K562 (cell line): ENCODE data around the gene MYL4. TPM values are rescaled to one million over a fixed set of nuclear protein-coding genes. Genes with fewer than 3 reads are reported as not detected.

Experiments
- ELF4 ChIP-seq: fragments of 450-650 bp; formaldehyde crosslinking; IDR thresholded peaks from 2 replicates; pipeline ENCODE4 v1.4.0; 2022; ENCODE audit warnings: missing genetic modification characterization
- KAT7 ChIP-seq: sonication (generic); formaldehyde crosslinking; IDR thresholded peaks from 2 replicates; pipeline ENCODE4 v1.8.0; 2022; ENCODE audit warnings: missing genetic modification reagents, mild to moderate bottlenecking, borderline replicate concordance
- MAFG ChIP-seq: fragments of 450-650 bp; conservative IDR thresholded peaks from 2 replicates; pipeline ENCODE4 v1.6.1; 2016; ENCODE audit warnings: missing genetic modification characterization, missing compliant biosample characterization
- NFATC3 ChIP-seq: fragments of 450-650 bp; IDR thresholded peaks from 2 replicates; pipeline ENCODE4 v1.6.1; 2017; ENCODE audit warnings: mild to moderate bottlenecking
- NR3C1 ChIP-seq: sonication (generic); formaldehyde crosslinking; IDR thresholded peaks from 2 replicates; pipeline ENCODE4 v1.8.1; 2022; ENCODE audit warnings: missing genetic modification reagents
- POLR3G ChIP-seq: IDR thresholded peaks from 2 replicates; pipeline ENCODE4 v1.6.1; 2011; ENCODE audit not compliant: insufficient read length, insufficient replicate concordance; ENCODE audit errors: extremely low read depth
- ZFP30 ChIP-seq: fragments of 250-450 bp; sonication (Bioruptor Pico); IDR thresholded peaks from 2 replicates; pipeline ENCODE4 v1.8.0; 2022; ENCODE audit warnings: moderate library complexity, mild to moderate bottlenecking, inconsistent platforms, borderline replicate concordance
- ZNF695 ChIP-seq: fragments of 450-650 bp; formaldehyde crosslinking; IDR thresholded peaks from 2 replicates; pipeline ENCODE4 v1.4.0; 2020; ENCODE audit warnings: mild to moderate bottlenecking, moderate library complexity
- polyA plus RNA-seq, 8 experiments: library from polyadenylated mRNA; depleted of rRNA in 4 of 8; stranded (reverse) in 5 of 8; unstranded in 3 of 8; fragments of >200 nt; fragmentation: Nextera tagmentation in 2 of 8; fragmentation: Illumina TruSeq in 1 of 8; extraction: Ambion mirVana in 2 of 8; extraction: Trizol in 1 of 8; gene quantifications; 2 replicates each; pipeline versions ENCODE4 v1.2.1 to v1.2.3, GENCODE V29; 2011 to 2014; ENCODE audit warnings: inconsistent platforms in 1 of 8, missing spikeins in 1 of 8
- total RNA-seq, 7 experiments: library from RNA; depleted of rRNA in 6 of 7; stranded (reverse); fragments of >200 nt in 6 of 7; fragmentation: Illumina TruSeq in 2 of 7; extraction: Trizol in 2 of 7; gene quantifications; 2 replicates each; pipeline versions ENCODE4 v1.2.1 to v1.2.3, GENCODE V29; 2011 to 2021; ENCODE audit warnings: low replicate concordance in 1 of 7
- TF ChIP-seq, protein P1 (sequence below): sonication (generic); formaldehyde crosslinking; IDR thresholded peaks from 2 replicates; pipeline ENCODE4 v1.8.1; 2023; ENCODE audit warnings: mild to moderate bottlenecking, missing genetic modification reagents
- TF ChIP-seq, protein P2 (sequence below): sonication (generic); formaldehyde crosslinking; IDR thresholded peaks from 2 replicates; pipeline ENCODE4 v1.8.0; 2022; ENCODE audit warnings: mild to moderate bottlenecking, missing genetic modification reagents
- TF ChIP-seq, protein P3 (sequence below), 3 experiments: fragments of 200-800 bp in 1 of 3; fragments of 250-450 bp in 1 of 3; fragments of 450-650 bp in 1 of 3; sonication (Bioruptor Pico) in 1 of 3; sonication (Bioruptor generic) in 1 of 3; formaldehyde crosslinking in 1 of 3; IDR thresholded peaks; 2 replicates each; pipeline versions ENCODE4 v1.6.1 to v1.8.0; 2016 to 2022; ENCODE audit warnings: mild to moderate bottlenecking in 2 of 3, missing genetic modification characterization in 2 of 3, missing compliant biosample characterization in 1 of 3, moderate library complexity in 1 of 3

Gene MYL4
- total and polyA plus RNA-seq, 9 of the 15 experiments (the other 6 are each of a cell fraction or from before 2014, with no cell fraction given): 117 to 423 (median 221) TPM

DNA sequence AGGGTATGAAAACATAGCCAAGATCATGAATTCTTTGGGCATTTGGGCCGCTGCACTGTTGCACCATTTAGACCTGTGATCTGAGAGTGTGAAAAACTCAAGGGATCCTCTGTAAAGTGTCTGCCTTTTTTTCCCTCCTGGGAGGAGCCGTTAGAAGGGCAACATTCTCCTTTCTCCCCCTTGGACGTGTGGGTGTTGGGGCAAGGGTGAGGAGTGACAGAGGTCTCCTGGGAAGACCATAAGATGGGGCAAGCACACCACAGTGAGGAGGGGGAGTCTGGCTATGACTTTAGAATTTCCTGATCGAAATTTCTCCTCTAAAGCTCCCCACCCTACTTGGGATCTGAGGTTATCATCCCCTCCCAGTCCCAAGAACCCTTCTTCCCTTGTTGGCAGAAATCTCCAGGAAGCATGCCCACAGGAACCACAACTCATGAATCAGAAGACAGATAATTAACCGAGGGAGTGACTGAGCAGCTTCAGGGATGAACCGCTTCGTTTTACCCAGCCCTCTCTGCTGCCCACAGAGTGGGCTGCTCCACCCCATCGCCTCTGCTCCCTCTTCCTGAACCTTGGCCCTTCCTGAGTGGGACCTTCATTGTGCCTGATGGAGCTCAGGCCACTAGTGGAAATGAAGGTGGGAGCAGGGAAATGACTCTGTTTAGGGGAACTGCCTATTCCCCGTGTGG, 48.6 kb downstream of the MYL4 start (continued):
- TF ChIP-seq, protein P1, sequence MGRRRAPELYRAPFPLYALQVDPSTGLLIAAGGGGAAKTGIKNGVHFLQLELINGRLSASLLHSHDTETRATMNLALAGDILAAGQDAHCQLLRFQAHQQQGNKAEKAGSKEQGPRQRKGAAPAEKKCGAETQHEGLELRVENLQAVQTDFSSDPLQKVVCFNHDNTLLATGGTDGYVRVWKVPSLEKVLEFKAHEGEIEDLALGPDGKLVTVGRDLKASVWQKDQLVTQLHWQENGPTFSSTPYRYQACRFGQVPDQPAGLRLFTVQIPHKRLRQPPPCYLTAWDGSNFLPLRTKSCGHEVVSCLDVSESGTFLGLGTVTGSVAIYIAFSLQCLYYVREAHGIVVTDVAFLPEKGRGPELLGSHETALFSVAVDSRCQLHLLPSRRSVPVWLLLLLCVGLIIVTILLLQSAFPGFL: no peak
- TF ChIP-seq KAT7 (CRISPR knock-in tag): no peak
- no peak for TF ChIP-seq ELF4 (CRISPR knock-in tag)
- no peak for TF ChIP-seq ZNF695 (CRISPR knock-in tag)
- no peak for TF ChIP-seq NFATC3
- TF ChIP-seq, protein P2, sequence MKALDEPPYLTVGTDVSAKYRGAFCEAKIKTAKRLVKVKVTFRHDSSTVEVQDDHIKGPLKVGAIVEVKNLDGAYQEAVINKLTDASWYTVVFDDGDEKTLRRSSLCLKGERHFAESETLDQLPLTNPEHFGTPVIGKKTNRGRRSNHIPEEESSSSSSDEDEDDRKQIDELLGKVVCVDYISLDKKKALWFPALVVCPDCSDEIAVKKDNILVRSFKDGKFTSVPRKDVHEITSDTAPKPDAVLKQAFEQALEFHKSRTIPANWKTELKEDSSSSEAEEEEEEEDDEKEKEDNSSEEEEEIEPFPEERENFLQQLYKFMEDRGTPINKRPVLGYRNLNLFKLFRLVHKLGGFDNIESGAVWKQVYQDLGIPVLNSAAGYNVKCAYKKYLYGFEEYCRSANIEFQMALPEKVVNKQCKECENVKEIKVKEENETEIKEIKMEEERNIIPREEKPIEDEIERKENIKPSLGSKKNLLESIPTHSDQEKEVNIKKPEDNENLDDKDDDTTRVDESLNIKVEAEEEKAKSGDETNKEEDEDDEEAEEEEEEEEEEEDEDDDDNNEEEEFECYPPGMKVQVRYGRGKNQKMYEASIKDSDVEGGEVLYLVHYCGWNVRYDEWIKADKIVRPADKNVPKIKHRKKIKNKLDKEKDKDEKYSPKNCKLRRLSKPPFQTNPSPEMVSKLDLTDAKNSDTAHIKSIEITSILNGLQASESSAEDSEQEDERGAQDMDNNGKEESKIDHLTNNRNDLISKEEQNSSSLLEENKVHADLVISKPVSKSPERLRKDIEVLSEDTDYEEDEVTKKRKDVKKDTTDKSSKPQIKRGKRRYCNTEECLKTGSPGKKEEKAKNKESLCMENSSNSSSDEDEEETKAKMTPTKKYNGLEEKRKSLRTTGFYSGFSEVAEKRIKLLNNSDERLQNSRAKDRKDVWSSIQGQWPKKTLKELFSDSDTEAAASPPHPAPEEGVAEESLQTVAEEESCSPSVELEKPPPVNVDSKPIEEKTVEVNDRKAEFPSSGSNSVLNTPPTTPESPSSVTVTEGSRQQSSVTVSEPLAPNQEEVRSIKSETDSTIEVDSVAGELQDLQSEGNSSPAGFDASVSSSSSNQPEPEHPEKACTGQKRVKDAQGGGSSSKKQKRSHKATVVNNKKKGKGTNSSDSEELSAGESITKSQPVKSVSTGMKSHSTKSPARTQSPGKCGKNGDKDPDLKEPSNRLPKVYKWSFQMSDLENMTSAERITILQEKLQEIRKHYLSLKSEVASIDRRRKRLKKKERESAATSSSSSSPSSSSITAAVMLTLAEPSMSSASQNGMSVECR (CRISPR knock-in tag): no peak
- TF ChIP-seq ZFP30: no peak
- peak; percentile 31; the same call in 1 of the 2 replicates for TF ChIP-seq MAFG (tag)
- no peak for TF ChIP-seq POLR3G
- TF ChIP-seq, protein P3, sequence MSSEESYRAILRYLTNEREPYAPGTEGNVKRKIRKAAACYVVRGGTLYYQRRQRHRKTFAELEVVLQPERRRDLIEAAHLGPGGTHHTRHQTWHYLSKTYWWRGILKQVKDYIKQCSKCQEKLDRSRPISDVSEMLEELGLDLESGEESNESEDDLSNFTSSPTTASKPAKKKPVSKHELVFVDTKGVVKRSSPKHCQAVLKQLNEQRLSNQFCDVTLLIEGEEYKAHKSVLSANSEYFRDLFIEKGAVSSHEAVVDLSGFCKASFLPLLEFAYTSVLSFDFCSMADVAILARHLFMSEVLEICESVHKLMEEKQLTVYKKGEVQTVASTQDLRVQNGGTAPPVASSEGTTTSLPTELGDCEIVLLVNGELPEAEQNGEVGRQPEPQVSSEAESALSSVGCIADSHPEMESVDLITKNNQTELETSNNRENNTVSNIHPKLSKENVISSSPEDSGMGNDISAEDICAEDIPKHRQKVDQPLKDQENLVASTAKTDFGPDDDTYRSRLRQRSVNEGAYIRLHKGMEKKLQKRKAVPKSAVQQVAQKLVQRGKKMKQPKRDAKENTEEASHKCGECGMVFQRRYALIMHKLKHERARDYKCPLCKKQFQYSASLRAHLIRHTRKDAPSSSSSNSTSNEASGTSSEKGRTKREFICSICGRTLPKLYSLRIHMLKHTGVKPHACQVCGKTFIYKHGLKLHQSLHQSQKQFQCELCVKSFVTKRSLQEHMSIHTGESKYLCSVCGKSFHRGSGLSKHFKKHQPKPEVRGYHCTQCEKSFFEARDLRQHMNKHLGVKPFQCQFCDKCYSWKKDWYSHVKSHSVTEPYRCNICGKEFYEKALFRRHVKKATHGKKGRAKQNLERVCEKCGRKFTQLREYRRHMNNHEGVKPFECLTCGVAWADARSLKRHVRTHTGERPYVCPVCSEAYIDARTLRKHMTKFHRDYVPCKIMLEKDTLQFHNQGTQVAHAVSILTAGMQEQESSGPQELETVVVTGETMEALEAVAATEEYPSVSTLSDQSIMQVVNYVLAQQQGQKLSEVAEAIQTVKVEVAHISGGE (CRISPR knock-in tag; IDR thresholded peaks at IDR 0.05): no peak
- no peak for TF ChIP-seq NR3C1
